Measurements from ENCODE around the gene C8B.

C8B gene

GRCh38 chr1:56965916-56966697 is at the start of gene C8B:
TSS of gene C8B (minus strand) at chr1:56966015. CDS start at chr1:56965948, 67 bp downstream.
- WGBS (ENCODE audit: insufficient coverage, insufficient read length), result no CpG with 5 or more reads among the region's 3 CpGs
- H3K36me3 ChIP-seq (ENCODE audit: control insufficient read depth, insufficient read depth, low read length), result no peaks in the 10 kb centered on the region
- no peak for DNase-seq (ENCODE audit: low read depth, low spot score)
- no peaks in the 10 kb centered on the region for H3K27me3 ChIP-seq (ENCODE audit: control insufficient read depth, insufficient read depth, low read length)
- H3K4me1 ChIP-seq (ENCODE audit: control insufficient read depth, insufficient read depth, low read length), result no peaks in the 10 kb centered on the region
- H3K9me3 ChIP-seq (ENCODE audit: control insufficient read depth, insufficient read depth, low read length), result no peaks in the 10 kb centered on the region
- H3K4me3 ChIP-seq (ENCODE audit: low read length), result no peak within 1 kb of the TSS
- no peak within 1 kb of the TSS for H3K27ac ChIP-seq (ENCODE audit: low read length)

GRCh38 chr1:57015071-57015470 is 49.3 kb upstream of the C8B start:
- DNase-seq (ENCODE audit: low read depth, low spot score), result no peak
- Histone ChIP-seq H3K4me1 (ENCODE audit: control insufficient read depth, insufficient read depth, low read length) (no peaks in the 10 kb centered on the region), H3K4me3 (ENCODE audit: low read length) (no peak overlapping the region), H3K9me3 (ENCODE audit: control insufficient read depth, insufficient read depth, low read length) (no peaks in the 10 kb centered on the region), H3K27me3 (ENCODE audit: control insufficient read depth, insufficient read depth, low read length) (no peaks in the 10 kb centered on the region), H3K36me3 (ENCODE audit: control insufficient read depth, insufficient read depth, low read length) (no peaks in the 10 kb centered on the region), H3K27ac (ENCODE audit: low read length) (no peak overlapping the region)
- no CpG with 5 or more reads among the region's 15 CpGs for WGBS (ENCODE audit: insufficient coverage, insufficient read length)

DNA sequence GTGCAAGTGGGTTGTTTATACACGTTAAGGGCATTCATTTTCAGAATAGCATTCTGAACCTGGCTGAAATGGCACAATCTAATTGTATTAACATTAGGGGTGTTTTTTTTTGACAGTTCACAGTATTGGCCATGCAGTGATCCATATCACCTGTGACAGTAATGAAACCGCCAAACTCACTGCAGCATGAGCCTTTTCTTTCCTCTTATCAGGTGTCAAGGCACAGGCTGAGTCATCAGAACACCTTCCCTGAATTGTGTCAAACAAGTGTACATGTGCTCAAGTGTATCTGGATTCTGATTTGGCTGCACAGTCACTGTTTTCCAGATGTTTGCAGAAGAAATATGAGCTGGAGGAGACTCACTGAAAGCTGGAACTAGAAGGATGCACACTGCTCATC is 47.7 kb upstream of the C8B start:
- no peaks in the 10 kb centered on the region for H3K4me1 ChIP-seq (ENCODE audit: control insufficient read depth, insufficient read depth, low read length)
- WGBS (ENCODE audit: insufficient coverage, insufficient read length), result no CpG with 5 or more reads among the region's 2 CpGs
- no peak overlapping the region for H3K4me3 ChIP-seq (ENCODE audit: low read length)
- no peak overlapping the region for H3K27ac ChIP-seq (ENCODE audit: low read length)
- no peak for DNase-seq (ENCODE audit: low read depth, low spot score)
- H3K9me3 ChIP-seq (ENCODE audit: control insufficient read depth, insufficient read depth, low read length), result no peaks in the 10 kb centered on the region
- no peaks in the 10 kb centered on the region for H3K27me3 ChIP-seq (ENCODE audit: control insufficient read depth, insufficient read depth, low read length)
- H3K36me3 ChIP-seq (ENCODE audit: control insufficient read depth, insufficient read depth, low read length), result no peaks in the 10 kb centered on the region

DNA sequence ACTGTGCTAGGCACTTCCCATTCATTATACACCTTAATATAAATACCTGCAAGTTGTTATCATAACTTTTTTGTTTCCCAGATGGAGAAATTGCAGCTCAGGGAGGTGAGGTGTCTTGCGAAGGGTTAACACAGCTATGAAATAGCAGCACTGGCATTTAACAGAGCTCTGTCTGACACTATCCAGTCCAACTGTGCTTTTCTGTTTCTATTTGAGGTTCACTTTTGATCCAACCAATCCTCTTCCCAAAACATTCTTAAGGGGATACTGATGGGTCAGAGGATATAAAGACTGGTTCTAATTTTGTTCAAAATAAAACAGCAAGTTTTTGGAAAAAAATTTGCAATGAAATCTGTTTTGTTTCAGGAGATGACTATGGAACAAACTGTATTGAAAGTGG is 46.5 kb upstream of the C8B start:
- no peaks in the 10 kb centered on the region for H3K27me3 ChIP-seq (ENCODE audit: control insufficient read depth, insufficient read depth, low read length)
- H3K4me1 ChIP-seq (ENCODE audit: control insufficient read depth, insufficient read depth, low read length), result no peaks in the 10 kb centered on the region
- H3K9me3 ChIP-seq (ENCODE audit: control insufficient read depth, insufficient read depth, low read length), result no peaks in the 10 kb centered on the region
- WGBS (ENCODE audit: insufficient coverage, insufficient read length), result no CpG with 5 or more reads among the region's 1 CpG
- H3K27ac ChIP-seq (ENCODE audit: low read length), result no peak overlapping the region
- no peak for DNase-seq (ENCODE audit: low read depth, low spot score)
- H3K36me3 ChIP-seq (ENCODE audit: control insufficient read depth, insufficient read depth, low read length), result no peaks in the 10 kb centered on the region
- H3K4me3 ChIP-seq (ENCODE audit: low read length), result no peak overlapping the region

DNA sequence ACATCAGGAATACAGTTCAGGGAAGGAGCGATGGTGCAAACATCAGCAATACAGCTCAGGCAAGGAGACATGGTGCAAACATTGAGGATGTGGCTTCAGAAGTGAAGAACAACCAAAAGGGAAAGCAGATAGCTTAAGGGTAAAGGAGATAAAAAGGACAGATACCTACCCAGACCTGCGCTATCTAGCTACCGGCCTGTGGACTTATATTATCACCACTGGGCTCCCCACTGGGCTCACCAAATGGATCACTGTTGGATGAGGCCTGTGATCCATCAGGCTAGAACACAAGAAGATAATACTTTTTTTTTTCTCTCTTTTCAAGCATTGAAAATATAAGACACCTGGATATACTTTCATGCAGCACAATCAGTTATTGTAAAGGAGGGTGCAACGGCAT is 44.7 kb upstream of the C8B start:
- DNase-seq (ENCODE audit: low read depth, low spot score), result no peak
- no peaks in the 10 kb centered on the region for H3K9me3 ChIP-seq (ENCODE audit: control insufficient read depth, insufficient read depth, low read length)
- no peaks in the 10 kb centered on the region for H3K27me3 ChIP-seq (ENCODE audit: control insufficient read depth, insufficient read depth, low read length)
- H3K4me3 ChIP-seq (ENCODE audit: low read length), result no peak overlapping the region
- no CpG with 5 or more reads among the region's 4 CpGs for WGBS (ENCODE audit: insufficient coverage, insufficient read length)
- H3K36me3 ChIP-seq (ENCODE audit: control insufficient read depth, insufficient read depth, low read length), result no peaks in the 10 kb centered on the region
- no peak overlapping the region for H3K27ac ChIP-seq (ENCODE audit: low read length)
- H3K4me1 ChIP-seq (ENCODE audit: control insufficient read depth, insufficient read depth, low read length), result no peaks in the 10 kb centered on the region

- no peaks in the 10 kb centered on the region for H3K9me3 ChIP-seq (ENCODE audit: control insufficient read depth, insufficient read depth, low read length)
- H3K4me1 ChIP-seq (ENCODE audit: control insufficient read depth, insufficient read depth, low read length), result no peaks in the 10 kb centered on the region
- no peaks in the 10 kb centered on the region for H3K36me3 ChIP-seq (ENCODE audit: control insufficient read depth, insufficient read depth, low read length)
- no peak overlapping the region for H3K27ac ChIP-seq (ENCODE audit: low read length)
- no peak overlapping the region for H3K4me3 ChIP-seq (ENCODE audit: low read length)
- H3K27me3 ChIP-seq (ENCODE audit: control insufficient read depth, insufficient read depth, low read length), result no peaks in the 10 kb centered on the region
- no CpG with 5 or more reads among the region's 2 CpGs for WGBS (ENCODE audit: insufficient coverage, insufficient read length)
- DNase-seq (ENCODE audit: low read depth, low spot score), result no peak
These were observed 42.1 kb upstream of the C8B start for GRCh38 chr1:57007948-57008347.

- DNase-seq (ENCODE audit: low read depth, low spot score), result no peak
- no peaks in the 10 kb centered on the region for H3K27me3 ChIP-seq (ENCODE audit: control insufficient read depth, insufficient read depth, low read length)
- H3K4me3 ChIP-seq (ENCODE audit: low read length), result no peak overlapping the region
- WGBS (ENCODE audit: insufficient coverage, insufficient read length), result no CpG with 5 or more reads among the region's 2 CpGs
- H3K9me3 ChIP-seq (ENCODE audit: control insufficient read depth, insufficient read depth, low read length), result no peaks in the 10 kb centered on the region
- no peaks in the 10 kb centered on the region for H3K36me3 ChIP-seq (ENCODE audit: control insufficient read depth, insufficient read depth, low read length)
- no peaks in the 10 kb centered on the region for H3K4me1 ChIP-seq (ENCODE audit: control insufficient read depth, insufficient read depth, low read length)
- no peak overlapping the region for H3K27ac ChIP-seq (ENCODE audit: low read length)
These were observed 41.7 kb upstream of the C8B start for GRCh38 chr1:57007472-57007871.

GRCh38 chr1:57003398-57004139 is 37.8 kb upstream of the C8B start:
- no peak overlapping the region for H3K4me3 ChIP-seq (ENCODE audit: low read length)
- no peaks in the 10 kb centered on the region for H3K27me3 ChIP-seq (ENCODE audit: control insufficient read depth, insufficient read depth, low read length)
- no peaks in the 10 kb centered on the region for H3K36me3 ChIP-seq (ENCODE audit: control insufficient read depth, insufficient read depth, low read length)
- 100% methylated on average over 1 of the region's 4 CpGs for WGBS (ENCODE audit: insufficient coverage, insufficient read length)
- no peak overlapping the region for H3K27ac ChIP-seq (ENCODE audit: low read length)
- no peak for DNase-seq (ENCODE audit: low read depth, low spot score)
- no peaks in the 10 kb centered on the region for H3K9me3 ChIP-seq (ENCODE audit: control insufficient read depth, insufficient read depth, low read length)
- no peaks in the 10 kb centered on the region for H3K4me1 ChIP-seq (ENCODE audit: control insufficient read depth, insufficient read depth, low read length)

DNA sequence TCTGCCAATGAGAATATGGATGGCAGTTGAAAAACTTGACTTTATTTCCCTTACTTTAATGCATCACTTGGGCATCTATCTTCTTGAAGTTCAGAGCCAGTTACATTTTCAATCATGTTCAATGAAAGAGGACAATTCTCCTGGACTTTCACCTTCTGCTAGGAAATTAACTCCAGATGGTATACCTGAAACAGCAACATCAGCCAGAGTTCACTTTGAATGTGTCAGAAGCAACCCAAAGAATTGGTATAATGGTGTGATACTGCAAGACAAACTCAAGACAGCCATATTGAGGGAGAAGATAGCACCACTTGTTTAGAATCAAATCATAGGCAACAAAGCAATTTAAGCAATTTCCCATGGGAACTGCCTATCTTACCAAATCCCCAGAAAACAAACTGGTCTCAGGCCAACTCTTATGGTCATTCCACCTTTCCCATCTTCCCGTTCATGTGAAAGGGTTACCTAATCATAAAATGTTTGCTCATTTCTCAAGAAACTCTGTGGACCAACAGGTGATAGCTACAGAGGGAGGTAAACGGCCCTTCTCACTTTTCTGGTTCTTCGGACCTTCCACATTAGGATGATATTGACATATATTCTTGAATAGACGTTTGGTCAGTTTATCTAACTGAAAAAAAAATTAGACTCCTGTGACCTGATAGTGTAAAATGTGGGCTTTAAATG is 29.7 kb upstream of the C8B start:
- WGBS (ENCODE audit: insufficient coverage, insufficient read length), result no CpG with 5 or more reads among the region's 4 CpGs
- Histone ChIP-seq H3K36me3 (ENCODE audit: control insufficient read depth, insufficient read depth, low read length) (no peaks in the 10 kb centered on the region), H3K27ac (ENCODE audit: low read length) (no peak overlapping the region), H3K4me3 (ENCODE audit: low read length) (no peak overlapping the region), H3K27me3 (ENCODE audit: control insufficient read depth, insufficient read depth, low read length) (no peaks in the 10 kb centered on the region), H3K9me3 (ENCODE audit: control insufficient read depth, insufficient read depth, low read length) (no peaks in the 10 kb centered on the region), H3K4me1 (ENCODE audit: control insufficient read depth, insufficient read depth, low read length) (no peaks in the 10 kb centered on the region)
- no peak for DNase-seq (ENCODE audit: low read depth, low spot score)

- no peak for DNase-seq (ENCODE audit: low read depth, low spot score)
- no peak overlapping the region for H3K27ac ChIP-seq (ENCODE audit: low read length)
These were observed 27.7 kb upstream of the C8B start for GRCh38 chr1:56993475-56993874.

More at GRCh38 chr1:56993475-56993874, 27.7 kb upstream of the C8B start:
- no CpG with 5 or more reads among the region's 5 CpGs for WGBS (ENCODE audit: insufficient coverage, insufficient read length)
- Histone ChIP-seq H3K27me3 (ENCODE audit: control insufficient read depth, insufficient read depth, low read length) (no peaks in the 10 kb centered on the region), H3K36me3 (ENCODE audit: control insufficient read depth, insufficient read depth, low read length) (no peaks in the 10 kb centered on the region), H3K4me3 (ENCODE audit: low read length) (no peak overlapping the region), H3K4me1 (ENCODE audit: control insufficient read depth, insufficient read depth, low read length) (no peaks in the 10 kb centered on the region), H3K9me3 (ENCODE audit: control insufficient read depth, insufficient read depth, low read length) (no peaks in the 10 kb centered on the region)
